Loucy (cell line): Measurements from ENCODE around the gene CFAP43.
A peak's percentile ranks its signal among the peaks of the same experiment; 100 is the strongest.

Experiments used
- H2AFZ ChIP-seq: fragments of 200-600 bp; sonication (generic); 2 replicates; pipeline ENCODE4 v1.6.0; 2016; ENCODE audit warnings: antibody characterized with exemption, mild to moderate bottlenecking, low read length, moderate library complexity
- H3F3A ChIP-seq: fragments of 200-600 bp; 2 replicates; pipeline ENCODE4 v1.6.0; 2016; ENCODE audit warnings: antibody characterized with exemption, low read depth, mild to moderate bottlenecking
- H3K27me3 ChIP-seq: fragments of 200-600 bp; sonication (generic); 2 replicates; pipeline ENCODE4 v1.6.1; 2014; ENCODE audit warnings: low read length, mild to moderate bottlenecking; ENCODE audit not compliant: insufficient read depth, poor library complexity, severe bottlenecking
- H3K36me3 ChIP-seq: fragments of 200-600 bp; sonication (generic); 2 replicates; pipeline ENCODE4 v1.6.1; 2016; ENCODE audit warnings: low read length; ENCODE audit not compliant: insufficient read depth
- H3K4me1 ChIP-seq: fragments of 200-600 bp; sonication (generic); 2 replicates; pipeline ENCODE4 v1.5.1; 2014; ENCODE audit warnings: low read length, mild to moderate bottlenecking; ENCODE audit not compliant: insufficient read depth, poor library complexity, severe bottlenecking
- H3K4me2 ChIP-seq: fragments of 200-600 bp; sonication (generic); 2 replicates; pipeline ENCODE4 v1.6.0; 2014; ENCODE audit warnings: antibody characterized with exemption, low read length, low read depth, mild to moderate bottlenecking; ENCODE audit not compliant: poor library complexity, severe bottlenecking
- H3K4me3 ChIP-seq: fragments of 200-600 bp; sonication (generic); 2 replicates; pipeline ENCODE4 v1.5.1; 2014; ENCODE audit warnings: low read length, mild to moderate bottlenecking, mixed read lengths; ENCODE audit not compliant: poor library complexity, severe bottlenecking
- H3K79me2 ChIP-seq: fragments of 200-600 bp; sonication (generic); 2 replicates; pipeline ENCODE4 v1.6.1; 2014; ENCODE audit warnings: low read length; ENCODE audit not compliant: insufficient read depth
- H3K9ac ChIP-seq: fragments of 200-600 bp; sonication (generic); 2 replicates; pipeline ENCODE4 v1.6.0; 2014; ENCODE audit warnings: mild to moderate bottlenecking, low read depth, low read length, moderate library complexity; ENCODE audit not compliant: poor library complexity, severe bottlenecking
- H3K9me2 ChIP-seq: fragments of 200-600 bp; sonication (generic); replicated peaks from 2 replicates; pipeline ENCODE4 v1.6.1; 2016; ENCODE audit warnings: low read depth, low read length, mixed read lengths
- H3K9me3 ChIP-seq: fragments of 200-600 bp; sonication (generic); 2 replicates; pipeline ENCODE4 v1.6.1; 2014; ENCODE audit warnings: mild to moderate bottlenecking, antibody characterized with exemption, low read length, low read depth; ENCODE audit not compliant: insufficient read depth
- H4K20me1 ChIP-seq: fragments of 200-600 bp; sonication (generic); 2 replicates; pipeline ENCODE4 v1.6.0; 2014; ENCODE audit warnings: antibody characterized with exemption, low read length, mild to moderate bottlenecking; ENCODE audit not compliant: insufficient read depth, poor library complexity, severe bottlenecking
- EZH2phosphoT487 ChIP-seq: fragments of 200-600 bp; IDR thresholded peaks from 2 replicates; pipeline ENCODE4 v1.6.1; 2018; ENCODE audit warnings: antibody characterized with exemption, mild to moderate bottlenecking, moderate library complexity, borderline replicate concordance
- TF ChIP-seq, protein P1 (sequence below): fragments of 200-600 bp; sonication (generic); conservative IDR thresholded peaks from 2 replicates; pipeline ENCODE4 v1.5.1; 2014; ENCODE audit warnings: mild to moderate bottlenecking, antibody characterized with exemption, low read length

Gene CFAP43

DNA sequence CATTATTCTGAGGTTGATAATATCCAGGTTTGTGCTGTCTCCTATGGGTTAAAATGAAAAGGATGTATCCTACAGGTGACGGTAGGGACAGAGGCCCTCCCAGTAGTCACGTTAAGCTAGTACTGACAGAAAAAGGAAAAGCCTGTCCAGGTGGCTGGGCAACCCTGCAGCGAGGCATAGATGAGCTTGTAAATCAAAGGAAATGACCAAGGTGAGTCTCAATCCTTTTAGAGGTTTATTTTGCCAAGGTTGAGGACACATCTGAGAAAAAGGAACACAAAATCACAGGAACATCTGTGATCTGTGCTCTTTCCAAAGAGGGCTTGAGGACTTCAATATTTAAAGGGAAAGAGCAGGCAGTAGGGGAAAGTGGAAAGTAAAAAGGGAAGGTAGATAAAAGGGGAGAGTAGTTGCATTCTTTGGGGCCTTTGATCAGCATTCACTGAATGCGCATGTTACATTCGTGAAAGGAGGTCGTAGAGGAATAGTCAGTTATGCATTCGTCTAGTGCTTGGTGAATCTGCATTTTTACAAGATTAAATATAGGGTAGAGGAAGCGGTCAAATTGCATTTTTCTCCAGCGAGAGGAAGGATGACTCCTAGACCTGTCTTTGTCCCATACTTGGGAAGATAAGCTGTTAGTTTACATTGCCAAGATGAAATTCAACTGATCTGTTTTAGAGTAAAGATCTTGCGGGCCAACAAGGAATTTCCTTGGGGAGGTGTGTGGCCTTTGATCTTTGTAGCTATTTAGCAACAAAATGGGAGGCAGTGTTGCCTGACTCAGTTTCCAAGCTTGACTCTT is 21.6 kb upstream of the CFAP43 start:
- peak overlapping the region; percentile 96 for H3K9ac ChIP-seq
- peak overlapping the region; percentile 76; the same call in 1 of the 2 replicates for H2AFZ ChIP-seq
- H3F3A ChIP-seq, result no peaks in the 10 kb centered on the region
- H3K9me3 ChIP-seq, result no peaks in the 10 kb centered on the region
- H3K4me1 ChIP-seq, result peaks cover 47% of the 10 kb centered on the region
- H3K4me2 ChIP-seq, result peak overlapping the region; percentile 88
- peaks cover 18% of the 10 kb centered on the region for H4K20me1 ChIP-seq
- H3K79me2 ChIP-seq, result peaks cover 45% of the 10 kb centered on the region
- TF ChIP-seq EZH2phosphoT487, result no peak
- TF ChIP-seq, protein P1, sequence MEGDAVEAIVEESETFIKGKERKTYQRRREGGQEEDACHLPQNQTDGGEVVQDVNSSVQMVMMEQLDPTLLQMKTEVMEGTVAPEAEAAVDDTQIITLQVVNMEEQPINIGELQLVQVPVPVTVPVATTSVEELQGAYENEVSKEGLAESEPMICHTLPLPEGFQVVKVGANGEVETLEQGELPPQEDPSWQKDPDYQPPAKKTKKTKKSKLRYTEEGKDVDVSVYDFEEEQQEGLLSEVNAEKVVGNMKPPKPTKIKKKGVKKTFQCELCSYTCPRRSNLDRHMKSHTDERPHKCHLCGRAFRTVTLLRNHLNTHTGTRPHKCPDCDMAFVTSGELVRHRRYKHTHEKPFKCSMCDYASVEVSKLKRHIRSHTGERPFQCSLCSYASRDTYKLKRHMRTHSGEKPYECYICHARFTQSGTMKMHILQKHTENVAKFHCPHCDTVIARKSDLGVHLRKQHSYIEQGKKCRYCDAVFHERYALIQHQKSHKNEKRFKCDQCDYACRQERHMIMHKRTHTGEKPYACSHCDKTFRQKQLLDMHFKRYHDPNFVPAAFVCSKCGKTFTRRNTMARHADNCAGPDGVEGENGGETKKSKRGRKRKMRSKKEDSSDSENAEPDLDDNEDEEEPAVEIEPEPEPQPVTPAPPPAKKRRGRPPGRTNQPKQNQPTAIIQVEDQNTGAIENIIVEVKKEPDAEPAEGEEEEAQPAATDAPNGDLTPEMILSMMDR, result no peak
- H3K9me2 ChIP-seq, result no peaks in the 10 kb centered on the region
- H3K27me3 ChIP-seq, result peaks cover 10% of the 10 kb centered on the region
- no peaks in the 10 kb centered on the region for H3K36me3 ChIP-seq
- peak overlapping the region; percentile 87 for H3K4me3 ChIP-seq

DNA sequence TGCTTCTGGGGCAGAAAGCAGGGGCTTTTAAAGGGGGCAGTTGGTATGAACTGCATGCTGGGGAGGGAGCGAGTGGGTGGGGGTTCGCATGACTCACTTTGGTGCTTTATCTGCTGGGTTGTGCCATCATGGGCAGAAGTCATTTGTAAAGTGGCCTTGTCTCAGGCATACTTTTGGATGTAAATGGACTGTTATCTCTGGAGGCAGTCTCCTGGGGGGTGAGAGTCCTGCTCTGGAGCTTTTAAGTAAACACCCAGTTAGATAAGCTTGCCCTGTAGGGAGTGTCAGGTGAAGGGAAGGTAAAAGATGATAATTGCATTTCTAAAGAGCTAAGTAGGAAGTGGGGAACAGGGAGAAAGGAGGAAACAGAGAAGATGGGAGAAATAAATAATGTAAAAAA is 20.9 kb upstream of the CFAP43 start:
- Histone ChIP-seq H3K36me3 (no peaks in the 10 kb centered on the region), H3K79me2 (peaks cover 39% of the 10 kb centered on the region), H3K9me3 (no peaks in the 10 kb centered on the region), H3K9ac (no peak overlapping the region), H4K20me1 (peaks cover 18% of the 10 kb centered on the region), H3K4me3 (no peak overlapping the region), H3F3A (no peaks in the 10 kb centered on the region), H3K9me2 (no peaks in the 10 kb centered on the region), H3K4me1 (peaks cover 51% of the 10 kb centered on the region), H2AFZ (no peak overlapping the region), H3K4me2 (no peak overlapping the region), H3K27me3 (peaks cover 10% of the 10 kb centered on the region)
- TF ChIP-seq EZH2phosphoT487, result no peak
- TF ChIP-seq, protein P1, result no peak

DNA sequence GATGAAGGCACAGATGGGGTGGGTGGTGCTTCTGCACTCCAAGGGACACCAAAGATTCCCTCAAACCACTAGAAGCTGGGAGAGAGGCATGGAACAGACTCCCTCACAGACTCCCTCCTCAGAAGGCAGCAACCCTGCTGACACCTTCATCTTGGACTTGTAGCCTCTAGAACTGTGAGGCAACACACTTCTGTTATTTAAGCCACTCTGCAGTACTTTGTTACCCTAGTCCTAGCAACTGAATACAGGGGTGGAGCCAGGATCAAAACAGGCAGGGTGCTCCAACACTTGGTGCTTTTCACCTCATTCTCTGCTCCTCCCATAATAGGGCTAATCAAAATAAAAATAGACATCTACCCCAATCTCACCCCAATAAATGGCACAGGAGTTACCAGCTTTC is 20.2 kb upstream of the CFAP43 start:
- no peaks in the 10 kb centered on the region for H3K36me3 ChIP-seq
- H3K4me1 ChIP-seq, result peaks cover 51% of the 10 kb centered on the region
- no peak overlapping the region for H2AFZ ChIP-seq
- peaks cover 3% of the 10 kb centered on the region; the same call in 1 of the 2 replicates for H3F3A ChIP-seq
- H3K79me2 ChIP-seq, result peaks cover 32% of the 10 kb centered on the region
- H3K27me3 ChIP-seq, result peaks cover 10% of the 10 kb centered on the region
- H3K4me2 ChIP-seq, result no peak overlapping the region
- H3K9ac ChIP-seq, result no peak overlapping the region
- H4K20me1 ChIP-seq, result peaks cover 18% of the 10 kb centered on the region
- no peaks in the 10 kb centered on the region for H3K9me3 ChIP-seq
- TF ChIP-seq EZH2phosphoT487, result no peak
- TF ChIP-seq, protein P1, result no peak
- H3K4me3 ChIP-seq, result no peak overlapping the region
- no peaks in the 10 kb centered on the region for H3K9me2 ChIP-seq
